Lung (tissue), 12 donors: Measurements from ENCODE around the gene ETF1. TPM values are rescaled to one million over a fixed set of nuclear protein-coding genes. Genes with fewer than 3 reads are reported as not detected.

Experiments used
- ATAC-seq: fragments of 200-7000 bp; cut with Tn5 transposase; one replicate; pipeline ENCODE4 v1.9.1; 2020; ENCODE audit warnings: moderate number of reproducible peaks; ENCODE audit not compliant: insufficient read depth, low FRiP score
- DNase-seq, 3 donors: peaks; one replicate each; pipeline ENCODE4 v3.0.0-alpha.2; 2013 to 2017
- H3K27ac ChIP-seq, 2 donors: one replicate each; pipeline ENCODE4 v1.5.1; 2013; ENCODE audit warnings: mild to moderate bottlenecking in 2 of 2, moderate library complexity in 2 of 2, control low read depth in 1 of 2, inconsistent platforms in 1 of 2, low read depth in 1 of 2, low read length in 1 of 2
- H3K27me3 ChIP-seq, 3 donors: one replicate each; pipeline ENCODE4 v1.5.1; 2013; ENCODE audit warnings: low read length in 2 of 3; ENCODE audit not compliant: control insufficient read depth in 3 of 3, insufficient read depth in 3 of 3
- H3K36me3 ChIP-seq, 4 donors: one replicate each; pipeline ENCODE4 v1.5.1; 2013; ENCODE audit warnings: low read length in 4 of 4, mild to moderate bottlenecking in 1 of 4, moderate library complexity in 1 of 4; ENCODE audit not compliant: control insufficient read depth in 4 of 4, insufficient read depth in 4 of 4
- H3K4me1 ChIP-seq, 5 donors: one replicate each; pipeline ENCODE4 v1.5.1; 2013; ENCODE audit warnings: low read length in 5 of 5, mild to moderate bottlenecking in 2 of 5, moderate library complexity in 1 of 5; ENCODE audit not compliant: control insufficient read depth in 5 of 5, insufficient read depth in 5 of 5
- H3K4me3 ChIP-seq: one replicate; pipeline ENCODE4 v1.5.1; 2013; ENCODE audit warnings: mild to moderate bottlenecking, control low read depth, moderate library complexity
- H3K9ac ChIP-seq, 2 donors: one replicate each; pipeline ENCODE4 v1.5.1; 2013; ENCODE audit warnings: low read length in 2 of 2, control low read depth in 1 of 2; ENCODE audit not compliant: insufficient read depth in 1 of 2
- H3K9me3 ChIP-seq, 4 donors: one replicate each; pipeline ENCODE4 v1.5.1; 2013; ENCODE audit warnings: low read length in 3 of 4, mild to moderate bottlenecking in 1 of 4, moderate library complexity in 1 of 4; ENCODE audit not compliant: control insufficient read depth in 4 of 4, insufficient read depth in 3 of 4
- WGBS, 2 donors: extraction: QIAGEN DNeasy Blood & Tissue Kit; methylation state at CpG; one replicate each; pipeline ENCODE4 v1.1.7; 2013; 5-methylcytosine and 5-hydroxymethylcytosine counted together
- polyA plus RNA-seq, 2 donors: library from polyadenylated mRNA; stranded (reverse); fragments of 200-250 nt; gene quantifications; one replicate each; pipeline ENCODE4 v1.2.1, GENCODE V29; 2013
- total RNA-seq, 2 donors: library from RNA; depleted of rRNA in 1 of 2; stranded (reverse); fragments of >200 nt in 1 of 2; gene quantifications; one replicate each; pipeline ENCODE4 v1.2.1, GENCODE V29; 2014 to 2021
- TF ChIP-seq, protein P1 (sequence below): IDR thresholded peaks from 2 replicates; pipeline ENCODE4 v1.5.1; 2012; ENCODE audit warnings: mild to moderate bottlenecking; ENCODE audit errors: control extremely low read depth, extremely low read depth
- donor health status: control.
- donor health status: control.
- donor health status: Bipolar disorder and iron deficiency.
- donor health status: healthy.
- donor health status: DM: yes; HTN: yes; CAD: no.

ETF1 gene
- total and polyA plus RNA-seq, 4 donors: 36.9 to 99.2 (median 62.8) TPM

DNA sequence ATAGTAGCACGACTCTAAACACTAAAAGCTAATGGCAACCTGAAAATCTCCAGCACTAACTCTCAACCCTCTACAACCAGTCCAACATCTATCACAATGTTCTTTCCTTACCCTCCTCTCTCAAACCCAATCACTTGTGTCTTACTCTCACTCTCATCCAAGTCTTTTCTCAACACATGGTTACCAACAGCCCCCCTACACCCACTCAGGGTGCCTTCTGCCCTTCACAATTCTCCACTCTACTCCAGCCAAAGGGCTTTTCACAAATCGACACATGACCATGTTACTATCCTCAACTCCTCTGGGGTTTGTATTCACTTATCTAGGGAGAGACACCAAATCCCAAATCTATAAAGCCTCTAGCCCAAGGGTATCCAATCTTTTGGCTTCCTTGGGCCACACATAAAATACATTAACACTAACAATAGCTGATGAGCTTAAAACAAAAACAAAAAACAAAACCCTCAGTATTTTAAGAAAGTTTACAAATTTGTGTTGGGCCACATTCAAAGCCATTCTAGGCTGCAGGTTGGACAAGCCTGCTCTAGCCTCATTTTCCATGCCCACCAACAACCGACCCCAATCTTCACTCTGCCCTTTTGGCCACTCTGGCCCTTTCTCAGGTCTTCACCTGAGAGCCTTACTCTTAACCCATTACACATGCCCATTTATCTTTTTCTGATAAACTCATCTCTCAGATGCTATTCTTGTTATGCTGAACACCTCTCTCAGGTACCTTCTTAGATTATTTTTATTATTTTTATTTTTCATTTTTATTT is 20.5 kb upstream of the ETF1 start:
- H3K9ac ChIP-seq: no peak overlapping the region
- no peak overlapping the region for H3K4me3 ChIP-seq
- no peaks in the 10 kb centered on the region for H3K4me1 ChIP-seq
- TF ChIP-seq, protein P1, sequence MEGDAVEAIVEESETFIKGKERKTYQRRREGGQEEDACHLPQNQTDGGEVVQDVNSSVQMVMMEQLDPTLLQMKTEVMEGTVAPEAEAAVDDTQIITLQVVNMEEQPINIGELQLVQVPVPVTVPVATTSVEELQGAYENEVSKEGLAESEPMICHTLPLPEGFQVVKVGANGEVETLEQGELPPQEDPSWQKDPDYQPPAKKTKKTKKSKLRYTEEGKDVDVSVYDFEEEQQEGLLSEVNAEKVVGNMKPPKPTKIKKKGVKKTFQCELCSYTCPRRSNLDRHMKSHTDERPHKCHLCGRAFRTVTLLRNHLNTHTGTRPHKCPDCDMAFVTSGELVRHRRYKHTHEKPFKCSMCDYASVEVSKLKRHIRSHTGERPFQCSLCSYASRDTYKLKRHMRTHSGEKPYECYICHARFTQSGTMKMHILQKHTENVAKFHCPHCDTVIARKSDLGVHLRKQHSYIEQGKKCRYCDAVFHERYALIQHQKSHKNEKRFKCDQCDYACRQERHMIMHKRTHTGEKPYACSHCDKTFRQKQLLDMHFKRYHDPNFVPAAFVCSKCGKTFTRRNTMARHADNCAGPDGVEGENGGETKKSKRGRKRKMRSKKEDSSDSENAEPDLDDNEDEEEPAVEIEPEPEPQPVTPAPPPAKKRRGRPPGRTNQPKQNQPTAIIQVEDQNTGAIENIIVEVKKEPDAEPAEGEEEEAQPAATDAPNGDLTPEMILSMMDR: no peak
- peaks cover 38 to 66% (median 52%) of the 10 kb centered on the region in 4 donors for H3K36me3 ChIP-seq
- ATAC-seq: no peak
- no peak overlapping the region for H3K27ac ChIP-seq
- WGBS, 2 donors: 89 to 91% methylated on average over 3 of the region's 3 CpGs
- no peaks in the 10 kb centered on the region for H3K9me3 ChIP-seq
- DNase-seq: no peak
- H3K27me3 ChIP-seq: no peaks in the 10 kb centered on the region

GRCh38 chr5:138560971-138561370 is 17.9 kb upstream of the ETF1 start:
- H3K27me3 ChIP-seq: no peaks in the 10 kb centered on the region
- TF ChIP-seq, protein P1: no peak
- no peak overlapping the region for H3K4me3 ChIP-seq
- H3K9me3 ChIP-seq: no peaks in the 10 kb centered on the region
- no peak for ATAC-seq
- peaks cover 45 to 74% (median 58%) of the 10 kb centered on the region in 4 donors for H3K36me3 ChIP-seq
- H3K27ac ChIP-seq: no peak overlapping the region
- WGBS, 2 donors: 95 to 97% methylated on average over 6 of the region's 6 CpGs
- no peak overlapping the region for H3K9ac ChIP-seq
- no peaks in the 10 kb centered on the region for H3K4me1 ChIP-seq
- DNase-seq: no peak

GRCh38 chr5:138559937-138560336 is 16.9 kb upstream of the ETF1 start:
- no peaks in the 10 kb centered on the region for H3K27me3 ChIP-seq
- no peaks in the 10 kb centered on the region for H3K4me1 ChIP-seq
- TF ChIP-seq, protein P1: no peak
- no peak overlapping the region for H3K9ac ChIP-seq
- no peak overlapping the region for H3K27ac ChIP-seq
- H3K4me3 ChIP-seq: no peak overlapping the region
- no peak for ATAC-seq
- WGBS, 2 donors: 87 to 88% methylated on average over 7 of the region's 7 CpGs
- peaks cover 39 to 67% (median 53%) of the 10 kb centered on the region in 4 donors for H3K36me3 ChIP-seq
- H3K9me3 ChIP-seq: no peaks in the 10 kb centered on the region
- DNase-seq: peak in 2 of 3 donors; percentile 17 to 37
